ENCODE results near the gene PPP1R3F.

Gene PPP1R3F

DNA sequence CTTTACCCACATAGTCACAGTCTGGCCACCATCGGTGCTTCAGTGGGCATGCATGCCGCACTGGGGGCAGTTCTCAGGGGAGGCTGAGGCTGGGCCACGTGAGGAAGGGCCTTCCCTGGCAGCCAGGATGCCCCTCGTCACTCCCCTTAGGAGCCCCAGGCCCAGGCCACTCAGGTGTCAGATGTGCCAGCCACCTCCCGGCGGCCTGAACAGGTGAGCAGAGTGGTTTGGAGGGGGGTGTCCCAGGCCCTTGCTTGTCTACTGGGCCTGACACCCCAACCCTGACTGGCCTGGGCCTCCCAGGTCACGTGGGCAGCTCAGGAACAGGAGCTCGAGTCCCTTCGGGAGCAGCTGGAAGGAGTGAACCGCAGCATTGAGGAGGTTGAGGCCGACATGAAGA, 22.2 kb upstream of the PPP1R3F start:
- Histone ChIP-seq H3K27me3 (ENCODE audit: control insufficient read depth, insufficient read depth, low read length) (no peaks in the 10 kb centered on the region), H2AFZ (no peak overlapping the region), H3K4me3 (ENCODE audit: low read depth, low read length) (no peak overlapping the region), H3K36me3 (ENCODE audit: control insufficient read depth, insufficient read depth, low read length) (no peaks in the 10 kb centered on the region), H3K27ac (no peak overlapping the region), H3K9ac (no peak overlapping the region), H3K4me1 (no peaks in the 10 kb centered on the region), H3K79me2 (no peaks in the 10 kb centered on the region), H3K4me2 (ENCODE audit: low read length) (no peak overlapping the region), H3K9me3 (ENCODE audit: control insufficient read depth, low read length) (no peaks in the 10 kb centered on the region)
- TF ChIP-seq, protein P1, sequence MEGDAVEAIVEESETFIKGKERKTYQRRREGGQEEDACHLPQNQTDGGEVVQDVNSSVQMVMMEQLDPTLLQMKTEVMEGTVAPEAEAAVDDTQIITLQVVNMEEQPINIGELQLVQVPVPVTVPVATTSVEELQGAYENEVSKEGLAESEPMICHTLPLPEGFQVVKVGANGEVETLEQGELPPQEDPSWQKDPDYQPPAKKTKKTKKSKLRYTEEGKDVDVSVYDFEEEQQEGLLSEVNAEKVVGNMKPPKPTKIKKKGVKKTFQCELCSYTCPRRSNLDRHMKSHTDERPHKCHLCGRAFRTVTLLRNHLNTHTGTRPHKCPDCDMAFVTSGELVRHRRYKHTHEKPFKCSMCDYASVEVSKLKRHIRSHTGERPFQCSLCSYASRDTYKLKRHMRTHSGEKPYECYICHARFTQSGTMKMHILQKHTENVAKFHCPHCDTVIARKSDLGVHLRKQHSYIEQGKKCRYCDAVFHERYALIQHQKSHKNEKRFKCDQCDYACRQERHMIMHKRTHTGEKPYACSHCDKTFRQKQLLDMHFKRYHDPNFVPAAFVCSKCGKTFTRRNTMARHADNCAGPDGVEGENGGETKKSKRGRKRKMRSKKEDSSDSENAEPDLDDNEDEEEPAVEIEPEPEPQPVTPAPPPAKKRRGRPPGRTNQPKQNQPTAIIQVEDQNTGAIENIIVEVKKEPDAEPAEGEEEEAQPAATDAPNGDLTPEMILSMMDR (IDR thresholded peaks at IDR 0.05), result no peak

DNA sequence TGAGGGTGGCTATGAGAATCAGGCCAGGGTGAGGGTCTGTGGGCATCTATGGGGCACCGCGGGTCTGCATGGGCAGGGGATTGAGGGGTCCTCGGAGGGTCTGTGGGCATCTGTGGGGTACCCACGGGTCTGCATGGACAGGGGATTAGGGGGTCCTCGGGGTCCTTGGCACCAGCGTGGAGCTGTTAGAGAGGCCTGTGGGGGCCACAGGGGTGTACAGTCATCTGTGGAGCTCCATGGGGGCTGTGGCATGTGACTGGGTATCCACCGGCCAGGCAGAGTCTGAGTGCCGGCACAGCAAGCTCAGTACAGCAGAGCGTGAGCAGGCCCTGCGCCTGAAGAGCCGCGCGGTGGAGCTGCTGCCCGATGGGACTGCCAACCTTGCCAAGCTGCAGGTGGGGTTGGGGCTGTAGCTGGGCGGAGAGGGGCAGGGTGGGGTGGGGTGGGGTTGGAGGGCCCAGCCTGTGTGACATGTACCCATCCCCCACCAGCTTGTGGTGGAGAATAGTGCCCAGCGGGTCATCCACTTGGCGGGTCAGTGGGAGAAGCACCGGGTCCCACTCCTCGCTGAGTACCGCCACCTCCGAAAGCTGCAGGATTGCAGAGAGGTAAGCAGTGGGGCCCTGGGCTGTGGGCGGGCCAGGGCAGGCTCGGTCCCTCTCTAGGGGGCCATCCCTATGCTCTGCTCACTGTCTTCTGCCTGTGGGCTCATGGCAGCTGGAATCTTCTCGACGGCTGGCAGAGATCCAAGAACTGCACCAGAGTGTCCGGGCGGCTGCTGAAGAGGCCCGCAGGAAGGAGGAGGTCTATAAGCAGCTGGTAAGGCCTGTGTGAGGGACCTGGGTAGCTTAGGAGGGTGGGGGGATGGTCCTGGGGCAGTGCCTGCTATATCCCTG, 21.4 kb upstream of the PPP1R3F start:
- Histone ChIP-seq H3K36me3 (ENCODE audit: control insufficient read depth, insufficient read depth, low read length) (no peaks in the 10 kb centered on the region), H3K79me2 (no peaks in the 10 kb centered on the region), H3K4me3 (ENCODE audit: low read depth, low read length) (no peak overlapping the region)

GRCh38 chrX:49249071-49249470, 20.5 kb upstream of the PPP1R3F start:
- H3K27ac ChIP-seq, result no peak overlapping the region
- TF ChIP-seq, protein P1 (IDR thresholded peaks at IDR 0.05), result no peak
- H2AFZ ChIP-seq, result no peak overlapping the region
- no peak overlapping the region for H3K9ac ChIP-seq
- no peak overlapping the region for H3K4me3 ChIP-seq (ENCODE audit: low read depth, low read length)
- no peaks in the 10 kb centered on the region for H3K79me2 ChIP-seq
- no peaks in the 10 kb centered on the region for H3K36me3 ChIP-seq (ENCODE audit: control insufficient read depth, insufficient read depth, low read length)
- H3K4me2 ChIP-seq (ENCODE audit: low read length), result no peak overlapping the region
- H3K9me3 ChIP-seq (ENCODE audit: control insufficient read depth, low read length), result no peaks in the 10 kb centered on the region
- H3K27me3 ChIP-seq (ENCODE audit: control insufficient read depth, insufficient read depth, low read length), result no peaks in the 10 kb centered on the region
- no peaks in the 10 kb centered on the region for H3K4me1 ChIP-seq

More for the DNA sequence above, 21.4 kb upstream of the PPP1R3F start:
- Histone ChIP-seq H2AFZ (no peak overlapping the region), H3K4me1 (no peaks in the 10 kb centered on the region), H3K27ac (no peak overlapping the region), H3K9me3 (ENCODE audit: control insufficient read depth, low read length) (no peaks in the 10 kb centered on the region), H3K27me3 (ENCODE audit: control insufficient read depth, insufficient read depth, low read length) (no peaks in the 10 kb centered on the region), H3K9ac (no peak overlapping the region), H3K4me2 (ENCODE audit: low read length) (no peak overlapping the region)
- TF ChIP-seq, protein P1 (IDR thresholded peaks at IDR 0.05), result no peak

- H3K36me3 ChIP-seq (ENCODE audit: control insufficient read depth, insufficient read depth, low read length), result no peaks in the 10 kb centered on the region
- TF ChIP-seq, protein P1 (IDR thresholded peaks at IDR 0.05), result no peak
Measured at GRCh38 chrX:49249616-49250015, 20.0 kb upstream of the PPP1R3F start.

GRCh38 chrX:49250066-49250465, 19.5 kb upstream of the PPP1R3F start:
- Histone ChIP-seq H3K4me1 (no peaks in the 10 kb centered on the region), H3K27ac (no peak overlapping the region), H2AFZ (no peak overlapping the region), H3K4me3 (ENCODE audit: low read depth, low read length) (no peak overlapping the region), H3K4me2 (ENCODE audit: low read length) (no peak overlapping the region), H3K36me3 (ENCODE audit: control insufficient read depth, insufficient read depth, low read length) (no peaks in the 10 kb centered on the region), H3K79me2 (no peaks in the 10 kb centered on the region), H3K9me3 (ENCODE audit: control insufficient read depth, low read length) (no peaks in the 10 kb centered on the region), H3K9ac (no peak overlapping the region), H3K27me3 (ENCODE audit: control insufficient read depth, insufficient read depth, low read length) (no peaks in the 10 kb centered on the region)
- TF ChIP-seq, protein P1 (IDR thresholded peaks at IDR 0.05), result no peak

More at GRCh38 chrX:49249616-49250015, 20.0 kb upstream of the PPP1R3F start:
- Histone ChIP-seq H3K4me2 (ENCODE audit: low read length) (no peak overlapping the region), H3K9ac (no peak overlapping the region), H3K27ac (no peak overlapping the region), H2AFZ (no peak overlapping the region), H3K79me2 (no peaks in the 10 kb centered on the region), H3K27me3 (ENCODE audit: control insufficient read depth, insufficient read depth, low read length) (no peaks in the 10 kb centered on the region), H3K9me3 (ENCODE audit: control insufficient read depth, low read length) (no peaks in the 10 kb centered on the region), H3K4me3 (ENCODE audit: low read depth, low read length) (no peak overlapping the region), H3K4me1 (no peaks in the 10 kb centered on the region)
